Hindlimb muscle (tissue), 1 donor: Measurements from ENCODE around the gene PPARA. TPM values are rescaled to one million over a fixed set of nuclear protein-coding genes. Genes with fewer than 3 reads are reported as not detected.
"Not testable (repeated sequence)": the region's sequence is repeated elsewhere in the genome, so short reads cannot be mapped to it uniquely, and the experiment has no call there.

Source experiments
- DNase-seq: peaks from one replicate; pipeline ENCODE4 v3.0.0-alpha.2; 2013
- polyA plus RNA-seq: library from polyadenylated mRNA; unstranded; fragments of 120-200 nt; gene quantifications from one replicate; pipeline ENCODE4 v1.2.1, GENCODE V29; 2013; ENCODE audit not compliant: insufficient read length

PPARA gene
- polyA plus RNA-seq, 1 donor, result 24.5 TPM

DNA sequence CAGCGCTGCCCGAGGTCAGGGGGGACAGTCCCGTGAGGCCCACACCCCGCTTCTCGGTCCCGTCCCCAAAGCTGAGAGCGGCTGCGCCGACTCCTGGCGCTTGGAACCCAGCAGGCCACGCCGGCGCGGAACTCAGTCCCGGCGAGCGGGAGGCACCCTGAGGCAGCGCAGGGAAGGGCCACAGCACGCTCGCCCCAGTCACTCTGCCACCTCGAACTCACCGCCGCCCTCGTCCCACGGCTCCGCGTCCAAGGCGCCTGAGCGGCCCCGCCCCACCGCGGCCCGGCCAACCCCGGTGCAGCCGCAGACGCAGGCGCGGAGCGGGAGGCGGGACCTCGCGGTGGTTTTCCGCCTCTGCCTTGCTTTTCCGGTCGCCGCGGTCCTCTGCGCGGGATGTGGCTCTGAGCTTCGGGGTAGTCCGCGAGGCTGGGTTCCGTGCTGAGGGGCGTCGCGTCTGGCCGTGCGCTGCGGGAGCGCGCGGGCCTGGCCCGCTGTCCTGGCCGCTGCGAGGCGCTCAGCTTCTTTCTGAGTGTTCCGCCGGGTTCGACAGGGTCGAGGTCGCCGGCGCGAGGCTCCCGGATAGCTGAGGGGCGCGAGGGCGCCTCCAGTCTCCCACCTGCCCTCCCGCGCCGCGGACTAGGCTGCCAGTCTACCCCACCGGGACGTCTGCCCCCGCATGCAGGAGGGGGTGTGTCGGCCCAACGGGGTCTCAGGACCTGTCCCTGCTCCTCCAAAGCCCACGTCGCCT, 99.9 kb downstream of the PPARA start, which contains the start of gene CDPF1:
Gene CDPF1 (minus strand): TSS at position 259 of the 748 bp plus-strand sequence. CDS start 2,009 bp downstream, outside the sequence.
- DNase-seq, result peak; percentile 92

DNA sequence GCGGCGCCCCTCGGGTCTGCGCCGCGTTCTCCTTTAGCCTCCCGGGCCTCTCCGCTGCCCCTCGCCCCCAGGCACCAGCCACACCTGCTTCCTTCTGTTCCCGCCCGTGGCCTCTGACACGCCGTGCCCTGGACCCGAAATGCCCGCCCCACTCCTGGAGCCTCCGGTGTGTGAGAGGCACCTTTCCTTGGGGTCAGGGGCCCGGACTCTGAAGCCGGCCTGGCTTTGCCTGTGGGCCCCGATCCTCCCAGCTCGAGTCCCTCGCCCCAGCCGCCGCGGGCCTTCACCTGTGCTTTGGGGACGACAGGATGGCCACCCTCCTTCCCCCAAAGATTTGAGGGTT, 100.4 kb downstream of the PPARA start:
- DNase-seq, result no peak

DNA sequence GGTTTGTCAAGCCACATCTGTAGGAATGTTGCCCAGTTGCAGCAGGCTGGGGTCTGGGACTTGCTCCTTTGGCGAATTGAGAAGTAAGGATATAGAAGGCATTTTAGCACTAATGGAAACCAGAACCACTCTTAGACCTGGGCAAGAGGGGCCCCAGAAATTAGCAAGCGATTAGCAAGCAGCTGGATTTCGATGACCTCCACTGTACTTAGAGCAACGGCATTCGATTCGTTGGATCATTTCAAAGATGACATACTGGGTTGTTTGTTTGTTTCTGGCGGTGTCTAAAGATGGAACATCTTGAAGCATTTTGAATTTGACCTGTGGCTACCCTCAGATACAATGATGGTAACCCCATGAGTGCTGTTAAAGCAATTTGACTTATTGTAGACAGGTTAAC, 100.9 kb downstream of the PPARA start:
- DNase-seq, result no peak

DNA sequence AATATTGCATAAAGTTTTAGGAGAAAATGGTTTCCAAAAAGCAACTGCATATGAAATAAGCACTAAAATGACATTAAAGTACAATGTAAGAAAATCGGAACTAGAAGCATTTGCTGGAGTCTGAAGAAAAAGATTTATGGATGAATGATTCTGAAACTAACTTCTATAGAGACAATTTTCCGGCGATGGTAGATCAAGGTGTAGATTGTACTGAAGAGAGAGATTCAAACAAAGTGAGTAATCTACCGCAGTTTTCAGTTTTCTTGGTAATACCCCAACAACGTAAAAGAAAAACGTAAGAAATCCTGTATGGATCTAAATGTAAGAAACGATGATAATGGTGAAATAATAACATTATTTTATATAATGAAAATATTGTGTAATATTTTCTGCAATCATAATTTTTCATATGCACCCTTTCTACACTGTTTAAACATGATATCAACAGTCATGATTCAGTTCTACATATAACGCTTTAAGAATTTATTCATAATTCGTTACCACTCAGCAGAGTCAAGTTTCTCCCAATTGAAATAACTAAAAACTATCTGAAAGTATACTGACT, 101.6 kb downstream of the PPARA start:
- no peak for DNase-seq

DNA sequence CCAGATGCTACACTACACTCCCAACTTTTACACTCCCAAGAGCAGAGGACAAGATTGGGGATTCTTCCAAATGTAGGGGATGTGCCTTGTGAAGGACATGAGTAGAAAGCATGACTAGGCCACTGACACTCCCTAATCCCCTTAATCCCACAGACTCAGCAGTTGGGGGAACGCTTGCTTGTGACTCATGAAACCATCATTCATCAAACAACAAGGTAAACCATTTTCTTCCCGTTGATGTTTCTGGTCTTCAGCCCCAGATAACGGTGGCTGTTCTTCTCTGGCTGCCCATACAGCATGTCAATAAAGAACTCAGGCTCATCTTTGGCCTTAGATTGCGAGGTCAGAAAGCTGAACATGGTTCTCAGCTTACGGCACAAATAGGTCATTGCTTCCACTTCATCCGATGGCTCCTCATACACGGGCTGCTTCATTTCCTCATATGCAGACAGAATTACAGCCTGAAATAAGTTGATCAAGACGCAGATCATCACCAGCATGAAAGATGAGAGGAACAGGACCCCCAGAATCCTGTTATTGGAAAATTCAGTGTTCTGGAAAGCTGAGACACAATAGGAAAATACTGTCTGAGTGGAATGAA, 106.1 kb downstream of the PPARA start:
- DNase-seq, result no peak

DNA sequence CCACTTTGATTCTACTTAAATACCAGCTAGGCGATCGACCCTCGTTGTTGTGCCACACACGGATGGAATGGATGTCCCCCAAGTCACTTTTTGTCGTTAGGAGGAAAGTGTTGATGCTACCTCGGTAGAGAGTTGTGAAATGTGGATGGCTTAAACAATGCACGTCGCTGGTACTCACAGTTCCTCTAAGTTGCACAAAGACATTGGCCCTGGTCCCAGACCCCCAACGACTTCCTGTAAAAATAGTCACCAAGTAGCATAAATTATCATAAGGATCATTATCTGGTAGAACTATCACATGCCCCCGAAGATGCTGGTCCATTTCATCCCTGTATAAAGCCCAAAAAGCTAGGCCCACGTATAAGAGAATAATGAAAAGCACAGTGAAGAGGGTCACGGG, 109.0 kb downstream of the PPARA start:
- no peak for DNase-seq

DNA sequence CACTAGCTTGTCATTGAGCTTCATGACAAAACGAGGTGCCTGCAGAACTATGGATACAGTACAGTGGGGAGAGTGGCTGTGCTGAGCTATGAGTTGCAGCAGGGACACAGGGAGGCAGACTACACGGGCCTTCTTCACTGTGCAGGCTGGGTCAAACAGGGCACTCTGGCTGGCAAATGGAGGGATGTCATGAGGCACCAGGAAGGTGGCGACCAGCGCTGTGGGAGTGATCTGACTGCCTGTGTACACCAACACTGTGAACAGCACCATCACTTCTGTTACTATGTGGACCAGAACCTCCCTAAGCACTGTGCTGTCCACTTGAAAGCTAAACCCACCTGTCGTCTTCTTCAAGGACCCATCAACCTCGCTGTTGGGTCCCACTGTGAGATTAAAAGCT, 109.7 kb downstream of the PPARA start:
- no peak for DNase-seq

DNA sequence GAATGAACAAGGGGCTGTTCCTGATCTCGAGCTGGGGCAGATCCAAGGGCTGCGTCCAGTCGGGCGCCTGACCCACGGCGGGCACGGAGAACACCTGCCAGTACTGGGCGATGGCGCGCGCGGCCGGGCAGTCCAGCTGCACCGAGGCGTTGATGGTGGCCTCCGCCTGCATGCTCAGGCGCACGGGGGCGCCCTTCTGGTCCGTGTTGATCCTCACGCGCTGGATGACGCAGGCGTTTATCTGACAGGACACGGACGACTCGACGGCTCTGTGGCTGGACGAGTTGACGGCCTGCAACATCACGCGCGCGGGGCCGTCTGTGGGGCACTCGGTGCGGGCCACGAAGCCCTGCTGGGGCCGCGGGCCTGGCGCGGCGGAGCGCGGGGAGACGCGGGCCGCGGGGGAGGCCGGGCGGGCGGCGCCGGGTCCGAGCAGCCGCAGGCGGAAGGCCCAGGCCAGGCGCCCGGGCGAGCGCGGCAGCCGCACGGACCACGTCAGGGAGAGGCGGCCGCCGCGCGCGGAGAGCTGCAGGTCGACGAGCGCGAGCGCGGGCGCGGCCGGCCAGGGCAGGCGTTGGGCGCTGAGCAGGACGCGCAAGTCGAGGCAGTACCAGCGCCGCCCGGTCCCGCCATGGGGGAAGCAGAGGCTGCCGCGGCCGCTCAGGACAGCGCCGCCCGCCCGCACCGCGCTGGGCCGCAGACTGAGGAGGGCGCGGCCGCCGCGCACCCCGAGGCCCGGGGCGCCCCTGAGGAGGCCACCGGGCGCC, 112.3 kb downstream of the PPARA start:
- no peak for DNase-seq

DNA sequence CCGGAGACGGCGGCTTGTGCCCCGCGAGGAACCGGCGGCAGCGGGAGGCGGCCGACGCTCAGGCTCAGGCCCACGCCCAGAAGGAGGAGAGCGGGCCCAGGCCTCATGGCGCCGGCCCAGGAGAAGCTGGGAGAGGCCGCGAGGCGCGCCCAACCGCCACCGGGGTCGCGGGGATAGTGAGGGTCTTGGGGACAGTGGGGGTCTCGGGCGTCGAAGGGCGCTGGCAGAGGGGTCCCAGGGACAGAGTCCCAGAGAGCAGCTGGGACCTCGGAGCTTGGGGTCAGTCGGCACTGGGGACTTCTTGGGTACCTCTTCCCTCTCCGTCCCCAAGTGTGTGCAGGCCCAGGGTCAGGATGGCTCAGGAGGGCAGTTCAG, 112.9 kb downstream of the PPARA start, which contains the start of gene PKDREJ:
Gene PKDREJ (minus strand): TSS at position 128 of the 375 bp plus-strand sequence. CDS start 21 bp downstream, at position 107.
- no peak for DNase-seq

DNA sequence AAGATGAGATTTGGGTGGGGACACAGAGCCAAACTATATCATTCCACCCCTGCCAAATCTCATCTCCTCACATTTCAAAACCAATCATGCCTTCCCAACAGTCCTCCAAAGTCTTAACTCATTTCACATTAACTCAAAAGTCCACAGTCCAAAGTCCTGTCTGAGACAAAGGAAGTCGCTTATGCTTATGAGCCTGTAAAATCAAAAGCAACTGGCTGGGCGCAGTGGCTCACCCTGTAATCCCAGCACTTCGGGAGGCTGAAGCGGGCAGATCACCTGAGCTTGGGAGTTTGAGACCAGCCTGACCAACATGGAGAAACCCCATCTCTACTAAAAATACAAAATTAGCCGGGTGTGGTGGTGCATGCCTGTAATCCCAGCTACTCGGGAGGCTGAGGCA, 114.2 kb downstream of the PPARA start:
- DNase-seq, result not testable (repeated sequence)

DNA sequence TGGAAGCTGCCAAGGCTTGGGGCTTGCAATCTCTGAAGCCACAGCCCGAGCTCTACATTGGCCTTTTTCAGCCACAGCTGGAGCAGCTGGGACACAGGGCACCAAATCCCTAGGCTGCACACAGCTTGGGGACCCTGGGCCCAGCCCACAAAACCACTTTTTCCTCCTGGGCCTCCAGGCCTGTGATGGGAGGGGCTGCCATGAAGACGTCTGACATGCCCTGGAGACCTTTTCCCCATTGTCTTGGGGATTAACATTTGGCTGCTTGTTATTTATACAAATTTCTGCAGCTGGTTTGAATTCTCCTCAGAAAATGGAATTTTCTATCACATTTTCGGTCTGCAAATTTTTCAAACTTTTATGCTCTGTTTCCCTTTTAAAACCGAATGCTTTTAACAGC, 115.3 kb downstream of the PPARA start:
- DNase-seq, result not testable (repeated sequence)

DNA sequence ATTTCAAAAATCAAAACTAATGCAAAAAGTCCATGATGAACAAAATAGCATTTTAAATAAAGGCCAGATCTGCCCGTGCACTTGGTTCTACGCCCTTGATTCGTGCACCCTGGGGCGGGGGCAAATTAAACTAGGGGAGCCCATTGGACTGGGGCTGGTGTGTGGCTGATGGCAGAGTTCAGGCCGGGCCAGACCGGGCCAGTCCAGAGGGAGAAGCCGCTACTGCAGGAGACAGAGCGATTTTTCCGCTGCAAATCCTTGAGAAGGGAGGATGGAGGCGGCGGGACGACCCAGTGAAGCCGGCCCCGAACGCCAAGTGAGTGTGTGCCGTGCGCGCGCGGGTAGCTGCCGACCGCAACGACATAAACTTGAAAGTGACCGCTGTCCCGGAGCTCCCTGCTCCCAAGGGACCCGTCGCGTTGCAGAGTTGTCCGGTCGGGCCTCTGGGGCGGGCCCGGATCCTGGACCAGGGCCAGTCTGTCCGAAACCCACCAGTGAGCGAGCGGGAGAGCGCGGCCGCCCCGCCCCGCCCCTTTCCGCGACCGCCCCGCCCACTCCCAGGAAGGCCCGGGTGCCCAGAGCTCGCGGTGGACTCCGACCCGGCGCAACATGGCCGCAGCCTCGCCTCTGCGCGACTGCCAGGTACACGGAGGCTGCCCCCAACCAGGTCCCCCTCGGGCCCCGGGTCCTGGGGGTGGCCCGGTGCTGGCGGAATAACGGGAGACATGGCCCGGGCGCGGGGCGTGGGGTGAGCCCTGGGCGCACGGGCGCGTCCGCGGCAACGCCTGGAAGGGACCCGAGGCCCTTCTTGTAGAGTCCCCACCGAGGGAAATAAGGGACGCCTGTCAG, 117.3 kb downstream of the PPARA start, which contains the start of gene TTC38:
Gene TTC38 (plus strand): TSS at position 578 of the 849 bp plus-strand sequence. CDS start 32 bp downstream, at position 610.
- peak; percentile 89 for DNase-seq

DNA sequence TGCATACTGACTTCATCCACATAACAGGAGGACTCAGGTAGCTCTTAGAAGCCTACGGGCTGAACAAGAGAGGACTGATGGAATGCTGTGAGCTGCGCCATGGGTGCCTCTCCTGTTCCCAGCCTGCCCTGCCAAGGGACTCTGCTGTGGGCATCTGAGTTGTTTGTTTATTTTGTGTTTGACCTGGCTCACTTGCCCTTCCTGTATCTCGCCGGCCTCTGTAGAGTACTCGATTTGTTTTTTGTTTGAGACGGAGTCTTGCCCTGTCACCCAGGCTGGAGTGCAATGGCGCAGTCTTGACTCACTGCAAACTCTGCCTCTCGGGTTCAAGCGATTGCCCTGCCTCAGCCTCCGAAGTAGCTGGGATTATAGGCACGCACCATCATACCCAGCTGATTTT, 119.2 kb downstream of the PPARA start:
- no peak for DNase-seq

DNA sequence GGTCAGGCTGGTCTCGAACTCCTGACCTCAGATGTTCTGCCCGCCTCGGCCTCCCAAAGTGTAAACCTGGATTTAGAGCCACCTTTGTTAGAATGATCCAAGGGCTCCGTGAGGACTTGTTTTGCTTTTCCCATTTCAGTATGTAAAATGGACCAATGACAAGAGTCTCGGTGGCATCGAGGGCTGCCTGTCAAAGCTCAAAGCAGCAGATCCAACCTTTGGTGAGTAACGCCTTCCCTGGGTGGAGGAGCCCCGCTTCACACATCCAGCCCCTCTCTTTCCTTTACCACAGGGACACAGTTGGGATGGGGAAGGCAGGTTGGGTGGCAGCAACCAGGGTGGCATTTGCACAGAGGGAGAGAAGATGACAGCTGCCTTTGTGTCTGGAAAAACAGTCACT, 121.9 kb downstream of the PPARA start:
- DNase-seq, result no peak

DNA sequence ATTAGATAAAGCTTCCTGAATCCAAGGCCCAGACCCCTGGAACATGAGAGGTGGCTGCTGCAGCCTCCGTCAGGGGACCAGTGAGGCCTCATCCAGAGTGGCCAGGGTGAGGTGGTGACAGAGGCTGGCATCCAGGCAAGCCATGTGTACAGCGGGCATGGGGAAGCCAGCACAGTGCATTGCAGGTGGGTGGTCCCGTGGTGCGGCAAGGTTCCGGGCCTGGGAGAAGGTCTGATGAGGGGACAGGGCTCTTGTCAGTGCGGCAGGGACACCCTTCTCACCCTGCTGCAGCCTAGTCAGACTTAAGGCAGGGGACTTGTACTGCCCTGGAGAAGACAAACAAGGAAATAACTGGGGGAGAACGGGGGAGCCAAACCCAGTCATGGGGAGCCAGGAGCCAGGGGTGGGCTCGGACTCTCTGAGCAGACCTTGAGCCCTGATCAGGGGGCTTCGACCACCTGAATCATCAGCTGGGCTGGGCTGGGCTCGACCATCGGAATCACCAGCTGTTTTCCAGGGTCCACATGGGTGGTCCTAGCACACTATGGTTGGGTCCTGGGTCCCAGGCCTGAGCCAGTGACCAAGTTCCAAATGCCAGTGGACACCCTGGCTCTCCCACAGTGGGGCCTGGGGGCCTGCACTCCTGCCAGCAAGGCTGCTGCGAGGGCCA, 122.6 kb downstream of the PPARA start:
- DNase-seq, result no peak

DNA sequence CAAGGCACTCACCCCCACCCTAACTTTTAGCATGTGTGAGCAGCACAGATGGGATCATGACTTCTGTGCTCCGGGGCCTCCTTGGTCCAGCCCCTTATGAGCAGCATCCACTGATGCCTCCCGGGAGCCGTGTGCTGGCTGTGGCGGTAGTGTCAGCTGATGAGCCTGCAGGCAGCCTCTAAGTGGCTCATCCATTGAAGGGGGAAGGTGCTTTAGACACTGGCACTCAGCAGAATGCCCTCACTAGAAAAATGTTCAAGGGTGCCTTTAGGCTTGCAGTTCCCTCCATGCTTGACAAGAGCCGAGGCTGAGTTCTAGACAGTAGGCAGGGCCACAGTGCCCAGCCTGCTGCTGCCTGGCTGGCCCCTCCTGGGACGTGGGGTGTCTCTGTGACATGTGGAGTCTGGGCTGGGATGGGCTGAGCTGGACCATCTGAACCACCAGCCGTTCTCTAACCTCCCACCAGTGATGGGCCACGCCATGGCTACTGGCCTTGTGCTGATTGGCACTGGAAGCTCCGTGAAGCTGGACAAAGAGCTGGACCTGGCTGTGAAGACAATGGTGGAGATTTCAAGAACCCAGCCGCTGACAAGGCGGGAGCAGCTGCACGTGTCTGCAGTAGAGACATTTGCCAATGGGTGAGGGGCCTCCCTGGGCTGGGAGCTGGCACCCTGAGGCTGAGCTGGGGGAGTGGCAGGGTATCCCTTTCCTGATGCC, 123.3 kb downstream of the PPARA start:
- DNase-seq, result no peak

DNA sequence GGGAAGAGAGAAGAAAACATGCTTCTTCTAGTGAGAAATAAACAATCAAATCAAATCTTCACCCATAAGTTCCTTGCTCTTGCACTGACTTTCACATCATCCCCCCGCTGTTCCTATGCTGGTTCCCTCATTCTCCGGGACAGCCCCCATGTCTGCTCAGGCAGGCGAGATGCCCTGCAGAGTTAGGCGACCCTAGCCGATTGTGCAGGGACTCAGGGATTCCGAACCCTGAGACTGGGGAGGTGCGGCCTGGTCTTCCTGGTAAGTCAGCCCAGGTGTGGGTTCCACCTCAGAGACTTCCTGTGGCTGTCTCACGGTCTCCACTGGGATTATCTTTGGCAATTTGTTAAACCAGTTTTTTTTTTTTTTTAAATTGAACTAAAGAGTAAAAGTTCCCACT, 124.1 kb downstream of the PPARA start:
- no peak for DNase-seq

DNA sequence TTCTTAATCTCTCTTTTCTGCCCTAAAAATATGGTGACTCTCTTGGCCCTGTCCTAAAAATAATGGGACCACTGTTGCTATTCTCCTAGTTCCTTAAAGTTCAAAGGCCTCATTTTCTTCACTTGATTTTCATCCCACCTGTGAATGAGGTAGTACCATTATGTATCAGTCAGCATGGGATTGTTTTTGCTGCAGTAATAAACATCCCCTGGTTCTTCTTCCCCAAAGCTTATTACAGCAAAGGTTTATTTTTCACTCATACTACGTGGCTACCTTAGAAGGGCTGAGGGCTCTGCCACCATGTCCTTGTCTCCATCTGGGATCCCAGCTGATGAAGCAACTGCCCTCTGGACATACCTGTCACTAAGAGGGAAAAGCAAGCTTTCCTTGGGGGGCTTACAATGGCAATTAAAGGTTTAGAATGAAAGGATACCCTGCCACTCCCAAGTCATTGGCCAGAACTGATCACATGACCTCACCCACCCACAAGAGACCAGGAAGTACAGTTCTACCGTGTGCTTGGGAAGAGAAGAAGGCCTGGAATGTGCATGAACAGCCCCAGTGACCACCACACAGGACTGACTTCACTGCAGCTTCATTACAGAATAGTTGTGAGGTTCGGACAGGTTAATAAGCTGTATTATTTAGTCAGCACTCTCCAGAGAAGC, 125.3 kb downstream of the PPARA start:
- no peak for DNase-seq

DNA sequence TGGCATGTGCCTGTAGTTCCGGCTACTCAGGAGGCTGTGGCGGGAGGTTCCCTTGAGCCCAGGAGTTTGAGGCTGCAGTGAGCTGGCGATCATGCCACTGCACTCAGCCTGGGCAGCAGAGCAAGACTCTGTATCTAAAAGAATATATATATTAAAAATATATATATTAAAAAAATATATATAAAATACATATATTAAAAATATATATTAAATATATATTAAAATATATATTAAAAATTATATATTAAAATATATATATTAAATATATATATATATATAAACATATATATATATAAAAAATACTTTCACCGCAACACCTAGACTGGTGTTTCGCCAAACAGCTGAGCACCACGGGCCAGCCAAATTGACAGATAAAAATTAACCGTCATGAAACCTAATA, 126.2 kb downstream of the PPARA start:
- no peak for DNase-seq
